ENCODE results near the gene ALCAM. TPM values are rescaled to one million over a fixed set of nuclear protein-coding genes. Genes with fewer than 3 reads are reported as not detected.

The ALCAM gene
- polyA plus RNA-seq, 3 donors, result 112 to 151 (median 124) TPM

DNA sequence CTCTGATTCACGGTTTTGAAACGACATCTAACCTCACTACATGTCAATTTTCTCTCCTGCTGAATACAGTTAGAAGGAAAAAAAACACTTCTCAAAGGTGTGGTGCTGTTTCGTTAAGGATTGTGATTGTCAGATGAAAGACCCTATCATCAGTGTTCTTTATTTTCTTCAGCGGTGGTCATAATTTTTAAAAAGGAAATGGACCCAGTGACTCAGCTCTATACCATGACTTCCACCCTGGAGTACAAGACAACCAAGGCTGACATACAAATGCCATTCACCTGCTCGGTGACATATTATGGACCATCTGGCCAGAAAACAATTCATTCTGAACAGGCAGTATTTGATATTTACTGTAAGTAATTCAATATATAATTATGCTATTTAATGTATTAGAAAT lies 167.8 kb downstream of the ALCAM start:
- DNase-seq (ENCODE audit: extremely low read depth in 1 of 11, low read depth in 9 of 11, low spot score in 4 of 11), result no peak

DNA sequence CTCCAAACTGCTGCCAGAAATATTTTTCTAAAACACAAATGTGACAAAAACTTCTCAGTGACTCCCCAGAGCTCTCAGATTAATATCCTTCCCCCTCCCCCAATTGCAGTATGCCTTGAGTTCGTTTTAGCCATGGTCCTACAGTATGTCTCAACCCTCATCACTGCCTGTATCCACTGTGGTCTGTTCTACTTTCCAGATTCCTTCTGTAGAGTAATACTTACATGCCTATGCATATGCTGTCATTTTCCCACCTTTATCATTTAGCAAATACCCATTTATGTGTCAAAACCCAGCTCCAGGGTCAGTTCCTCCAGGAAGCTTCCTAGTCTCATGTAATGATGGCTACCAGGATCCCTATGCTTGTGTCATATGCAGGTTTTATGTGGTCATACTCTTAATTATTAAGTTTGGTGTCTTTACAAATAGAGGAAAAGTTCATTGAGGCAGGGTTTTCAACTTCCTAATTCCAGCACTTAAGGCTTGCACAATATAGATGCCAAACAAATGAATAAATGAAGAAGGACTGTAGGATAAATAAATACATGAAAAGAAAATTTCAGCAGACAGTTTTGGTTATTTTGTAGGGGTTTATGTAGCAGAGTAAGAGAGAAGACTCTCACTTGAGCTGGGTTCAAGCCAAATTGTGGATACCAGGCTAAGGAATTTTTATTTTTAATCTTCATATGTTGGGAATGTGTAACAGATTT lies 170.8 kb downstream of the ALCAM start:
- no peak for DNase-seq (ENCODE audit: extremely low read depth in 1 of 11, low read depth in 9 of 11, low spot score in 4 of 11)

GRCh38 chr3:105538483-105538882 lies 171.8 kb downstream of the ALCAM start:
- no peak for DNase-seq (ENCODE audit: extremely low read depth in 1 of 11, low read depth in 9 of 11, low spot score in 4 of 11)

- no peak for DNase-seq (ENCODE audit: extremely low read depth in 1 of 11, low read depth in 9 of 11, low spot score in 4 of 11)
Measured at GRCh38 chr3:105539897-105540296, 173.2 kb downstream of the ALCAM start.

GRCh38 chr3:105542282-105543019 lies 175.7 kb downstream of the ALCAM start:
- DNase-seq (ENCODE audit: extremely low read depth in 1 of 11, low read depth in 9 of 11, low spot score in 4 of 11), result no peak

GRCh38 chr3:105545051-105545450 lies 178.3 kb downstream of the ALCAM start:
- no peak for DNase-seq (ENCODE audit: extremely low read depth in 1 of 11, low read depth in 9 of 11, low spot score in 4 of 11)

- DNase-seq (ENCODE audit: extremely low read depth in 1 of 11, low read depth in 9 of 11, low spot score in 4 of 11), result no peak
Measured at GRCh38 chr3:105553851-105554250, 187.1 kb downstream of the ALCAM start.

- DNase-seq (ENCODE audit: extremely low read depth in 1 of 11, low read depth in 9 of 11, low spot score in 4 of 11), result no peak
Measured at GRCh38 chr3:105555206-105555605, 188.5 kb downstream of the ALCAM start.

GRCh38 chr3:105559856-105560255 lies 193.1 kb downstream of the ALCAM start:
- DNase-seq (ENCODE audit: extremely low read depth in 1 of 11, low read depth in 9 of 11, low spot score in 4 of 11), result no peak

- DNase-seq (ENCODE audit: extremely low read depth in 1 of 11, low read depth in 9 of 11, low spot score in 4 of 11), result no peak
Measured at GRCh38 chr3:105561876-105562275, 195.2 kb downstream of the ALCAM start.

DNA sequence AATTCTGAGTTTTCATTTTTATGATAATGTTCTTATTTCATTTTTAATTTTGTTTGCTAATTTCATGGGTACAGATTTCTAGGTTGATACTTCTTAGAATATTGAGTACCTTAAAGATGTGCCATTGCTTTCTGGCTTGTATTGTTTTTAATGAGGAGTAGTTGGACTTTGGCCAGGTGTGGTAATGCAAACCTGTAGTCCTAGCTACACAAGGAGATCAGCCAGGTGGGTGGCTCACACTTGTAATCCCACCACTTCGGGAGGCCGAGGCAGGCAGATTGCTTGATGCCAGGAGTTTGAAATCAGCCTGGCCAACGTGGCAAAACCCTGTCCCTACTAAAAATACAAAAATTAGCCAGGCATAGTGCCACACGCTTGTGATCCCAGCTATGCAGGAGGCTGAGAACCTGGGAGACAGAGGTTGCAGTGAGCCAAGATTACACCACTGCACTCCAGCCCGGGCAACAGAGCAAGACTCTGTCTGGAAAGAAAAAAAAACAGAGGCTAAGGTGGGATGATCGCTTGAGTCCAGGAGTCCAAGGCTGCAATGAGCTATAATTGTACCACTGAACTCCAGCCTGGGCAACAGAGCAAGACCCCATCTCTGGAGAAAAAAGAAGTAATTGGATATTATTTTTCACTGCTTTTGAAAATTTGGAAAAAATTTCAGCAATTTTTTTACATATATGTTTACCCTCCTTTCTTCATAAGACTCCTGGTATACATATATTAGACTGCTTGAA lies 198.0 kb downstream of the ALCAM start:
- DNase-seq (ENCODE audit: extremely low read depth in 1 of 11, low read depth in 9 of 11, low spot score in 4 of 11), result no peak

- no peak for DNase-seq (ENCODE audit: extremely low read depth in 1 of 11, low read depth in 9 of 11, low spot score in 4 of 11)
Measured at GRCh38 chr3:105571005-105571404, 204.3 kb downstream of the ALCAM start.

GRCh38 chr3:105572501-105572900 lies 205.8 kb downstream of the ALCAM start:
- DNase-seq (ENCODE audit: extremely low read depth in 1 of 11, low read depth in 9 of 11, low spot score in 4 of 11), result no peak

- no peak for DNase-seq (ENCODE audit: extremely low read depth in 1 of 11, low read depth in 9 of 11, low spot score in 4 of 11)
Measured at GRCh38 chr3:105579439-105579838, 212.7 kb downstream of the ALCAM start.

DNA sequence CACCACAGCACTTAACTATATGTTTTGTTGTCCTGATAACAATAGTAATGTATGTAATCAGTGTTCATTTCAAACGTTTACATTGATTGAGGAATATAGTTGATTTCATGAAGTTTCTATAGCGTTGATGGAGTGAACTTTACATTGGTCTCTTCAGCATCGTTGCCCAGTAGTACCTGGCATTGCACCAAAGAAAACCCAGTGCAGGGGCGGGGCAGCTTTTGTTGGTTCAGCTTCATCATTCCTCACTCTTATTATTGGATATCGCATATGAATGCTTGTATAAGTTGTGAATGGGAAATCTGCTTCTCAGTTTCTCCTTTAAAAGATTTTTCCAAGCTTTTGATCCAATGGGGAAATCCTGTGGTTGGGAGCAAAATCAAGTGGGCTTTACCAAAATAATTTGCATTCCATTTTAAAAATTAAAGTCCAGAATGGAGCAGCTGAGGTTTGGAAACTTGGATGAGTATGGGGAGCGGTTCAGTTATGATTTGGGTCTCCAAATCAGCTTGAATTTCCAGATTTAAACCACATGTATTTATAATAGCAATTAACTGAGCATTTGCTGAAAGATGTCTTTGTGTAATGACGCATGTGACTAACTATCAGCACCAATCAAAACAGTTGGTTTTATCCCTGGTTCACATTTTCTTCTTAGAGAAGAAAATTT lies 213.7 kb downstream of the ALCAM start:
- no peak for DNase-seq (ENCODE audit: extremely low read depth in 1 of 11, low read depth in 9 of 11, low spot score in 4 of 11)

GRCh38 chr3:105582015-105582414 lies 215.3 kb downstream of the ALCAM start:
- no peak for DNase-seq (ENCODE audit: extremely low read depth in 1 of 11, low read depth in 9 of 11, low spot score in 4 of 11)

DNA sequence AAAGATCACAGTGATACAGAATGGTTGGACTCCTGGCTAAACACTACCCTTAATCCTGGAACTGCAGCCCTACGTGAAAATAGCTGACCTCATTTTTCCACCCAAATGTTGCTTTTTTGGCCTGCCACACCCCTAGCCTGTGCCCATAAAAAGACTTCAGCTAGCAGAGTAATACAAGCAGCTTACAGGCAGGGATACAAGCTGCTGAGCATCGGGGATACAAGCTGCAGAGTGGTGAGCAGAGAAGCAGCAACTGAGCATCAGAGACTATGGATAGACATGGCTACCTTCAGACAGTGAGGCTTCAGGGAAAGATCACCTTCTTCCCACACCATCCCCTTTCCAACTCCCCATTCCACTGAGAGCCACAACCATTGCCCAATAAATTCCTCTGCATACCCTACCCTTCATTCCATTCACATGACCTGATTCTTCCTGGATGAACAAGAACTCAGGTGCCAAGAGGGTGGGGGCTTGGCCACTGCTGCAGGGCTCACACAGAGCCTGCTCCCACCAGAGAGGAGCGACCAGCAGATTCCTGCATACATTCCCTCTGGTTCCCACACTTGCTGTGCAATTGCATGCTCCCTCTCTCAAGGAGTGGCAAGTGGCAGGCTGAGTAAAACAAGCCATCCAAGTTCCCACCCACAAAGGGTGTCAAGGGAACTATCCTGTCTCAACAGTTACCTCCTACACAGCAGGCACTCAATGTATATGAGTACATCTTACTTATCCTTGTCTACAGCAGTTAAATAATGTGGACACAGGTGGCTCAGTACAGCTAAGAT lies 217.5 kb downstream of the ALCAM start:
- no peak for DNase-seq (ENCODE audit: extremely low read depth in 1 of 11, low read depth in 9 of 11, low spot score in 4 of 11)

DNA sequence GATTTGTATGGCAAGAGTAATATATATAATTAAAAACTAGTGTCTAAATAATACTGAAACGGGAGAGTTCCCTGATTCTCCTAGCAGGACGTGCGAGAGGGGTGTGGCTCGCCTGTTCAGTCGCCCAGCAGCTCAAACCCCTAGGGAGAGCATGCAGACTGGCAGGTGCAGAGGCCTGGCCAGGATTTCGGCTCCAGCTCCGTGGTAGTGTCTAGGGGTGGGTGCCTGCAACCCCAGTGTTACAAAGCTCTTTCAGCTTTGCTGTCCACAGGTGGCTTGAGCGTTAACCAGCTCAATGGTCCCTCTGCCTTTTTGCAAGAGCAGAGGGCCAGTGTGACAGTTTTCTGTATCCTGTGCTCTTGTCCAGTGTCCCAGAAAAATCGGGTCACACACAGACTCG lies 226.6 kb downstream of the ALCAM start:
- no peak for DNase-seq (ENCODE audit: extremely low read depth in 1 of 11, low read depth in 9 of 11, low spot score in 4 of 11)

DNA sequence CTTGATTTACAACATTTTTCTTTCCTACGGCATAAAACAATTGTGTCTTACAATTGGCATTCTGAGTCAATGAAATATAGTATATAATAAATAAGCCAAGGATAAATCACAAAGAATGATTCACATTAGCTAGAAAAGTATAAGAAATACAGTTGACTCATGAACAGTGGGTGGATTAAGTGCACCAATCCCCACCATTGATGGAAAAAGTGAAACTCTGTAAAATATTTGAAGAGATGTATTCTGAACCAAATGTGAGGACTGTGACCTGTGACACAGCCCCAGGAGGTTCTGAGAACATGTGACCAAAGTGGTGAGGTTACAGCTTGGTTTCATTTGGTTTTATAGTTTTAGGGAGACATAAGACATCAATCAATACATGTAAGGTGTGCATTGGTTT lies 227.5 kb downstream of the ALCAM start:
- no peak for DNase-seq (ENCODE audit: extremely low read depth in 1 of 11, low read depth in 9 of 11, low spot score in 4 of 11)

All from renal cortex interstitium (tissue), 11 donors.